Spleen (tissue), 11 donors: ENCODE measurements around the gene WDR35. TPM values are rescaled to one million over a fixed set of nuclear protein-coding genes. Genes with fewer than 3 reads are reported as not detected.

Experiments used
- DNase-seq: peaks from one replicate; pipeline ENCODE4 v3.0.0-alpha.2; 2020
- H3K27ac ChIP-seq, 8 donors: fragments of 200-600 bp; sonication (generic) in 7 of 8; 1 replicate in 4 of 8; 2 replicates in 4 of 8; pipeline versions ENCODE4 v1.5.0 to v1.8.0; 2016 to 2021; ENCODE audit warnings: inconsistent platforms in 4 of 8, mild to moderate bottlenecking in 4 of 8, moderate library complexity in 1 of 8
- H3K27me3 ChIP-seq, 7 donors: fragments of 200-600 bp; sonication (generic) in 6 of 7; replicated peaks in 1 of 7; 1 replicate in 4 of 7; 2 replicates in 3 of 7; pipeline versions ENCODE4 v1.5.0 to v1.8.0; 2016 to 2021; ENCODE audit warnings: inconsistent platforms in 3 of 7, mild to moderate bottlenecking in 1 of 7
- H3K36me3 ChIP-seq, 6 donors: fragments of 200-600 bp; sonication (generic) in 5 of 6; 1 replicate in 4 of 6; 2 replicates in 2 of 6; pipeline versions ENCODE4 v1.5.0 to v1.8.0; 2016 to 2021; ENCODE audit warnings: inconsistent platforms in 2 of 6
- H3K4me1 ChIP-seq, 6 donors: fragments of 200-600 bp; sonication (generic) in 5 of 6; 1 replicate in 3 of 6; 2 replicates in 3 of 6; pipeline versions ENCODE4 v1.5.0 to v1.8.0; 2016 to 2021; ENCODE audit warnings: inconsistent platforms in 3 of 6
- H3K4me3 ChIP-seq, 8 donors: fragments of 200-600 bp; sonication (generic) in 7 of 8; 1 replicate in 4 of 8; 2 replicates in 4 of 8; pipeline versions ENCODE4 v1.5.0 to v1.8.0; 2016 to 2021; ENCODE audit warnings: inconsistent platforms in 4 of 8, mild to moderate bottlenecking in 4 of 8, moderate library complexity in 2 of 8
- H3K9me3 ChIP-seq, 8 donors: fragments of 200-600 bp; sonication (generic) in 7 of 8; 1 replicate in 4 of 8; 2 replicates in 4 of 8; pipeline versions ENCODE4 v1.5.0 to v1.8.0; 2016 to 2021; ENCODE audit warnings: inconsistent platforms in 4 of 8
- POLR2A ChIP-seq, 3 donors: fragments of 450-650 bp; IDR thresholded peaks; one replicate each; pipeline ENCODE4 v1.5.1; 2017; ENCODE audit warnings: antibody characterized with exemption in 3 of 3, mild to moderate bottlenecking in 1 of 3
- POLR2AphosphoS5 ChIP-seq, 3 donors: sonication (generic); formaldehyde crosslinking; IDR thresholded peaks; one replicate each; pipeline ENCODE4 v1.5.1; 2017; ENCODE audit warnings: antibody characterized with exemption in 3 of 3
- WGBS, 5 donors: extraction: QIAGEN DNeasy Blood & Tissue Kit in 3 of 5; methylation state at CpG; one replicate each; pipeline versions ENCODE4 v1.1.5 to v1.1.7; 2013 to 2018; 5-methylcytosine and 5-hydroxymethylcytosine counted together
- intact Hi-C: fragments of 100-400 bp; cut with DNase I; formaldehyde crosslinking; loops from one replicate; pipeline ENCODE4 v1.15.0; 2023; ENCODE audit warnings: low total_unique reads
- polyA plus RNA-seq, 3 donors: library from polyadenylated mRNA; stranded (reverse); fragments of 200-250 nt; gene quantifications; one replicate each; pipeline ENCODE4 v1.2.1, GENCODE V29; 2013
- total RNA-seq, 7 donors: library from RNA; depleted of rRNA in 3 of 7; stranded (reverse); fragments of >200 nt in 3 of 7; fragmentation: NEBNext Ultra II Directional in 4 of 7; extraction: Animal tissue kit (Norgen Biotek cat#: 25700) in 4 of 7; gene quantifications; one replicate each; pipeline versions ENCODE4 v1.1.0 to v1.2.1, GENCODE V29; 2016 to 2021
- TF ChIP-seq, protein P1 (sequence below), 11 experiments: fragments of 200-600 bp in 7 of 11; fragments of 450-650 bp in 4 of 11; sonication (generic) in 4 of 11; IDR thresholded peaks in 8 of 11; conservative IDR thresholded peaks in 3 of 11; 1 replicate in 7 of 11; 2 replicates in 4 of 11; pipeline versions ENCODE4 v1.4.0 to v1.8.0; 2016 to 2021; ENCODE audit warnings: antibody characterized with exemption in 11 of 11, inconsistent platforms in 4 of 11, mild to moderate bottlenecking in 1 of 11
- donor health status: healthy with polysubstance abuse.
- donor health status: DM: no; HTN: no; CAD: no; lungs with moderate emphysema.
- donor health status: DM: no; HTN: no; CAD: no.
- donor health status: Bipolar disorder and iron deficiency.
- donor health status: healthy.
- donor health status: DM: no; HTN: no; CAD: no.
- donor health status: DM: yes; HTN: yes; CAD: no.

WDR35 gene
- total and polyA plus RNA-seq, 10 donors, result 1.7 to 5.3 (median 3.8) TPM

DNA sequence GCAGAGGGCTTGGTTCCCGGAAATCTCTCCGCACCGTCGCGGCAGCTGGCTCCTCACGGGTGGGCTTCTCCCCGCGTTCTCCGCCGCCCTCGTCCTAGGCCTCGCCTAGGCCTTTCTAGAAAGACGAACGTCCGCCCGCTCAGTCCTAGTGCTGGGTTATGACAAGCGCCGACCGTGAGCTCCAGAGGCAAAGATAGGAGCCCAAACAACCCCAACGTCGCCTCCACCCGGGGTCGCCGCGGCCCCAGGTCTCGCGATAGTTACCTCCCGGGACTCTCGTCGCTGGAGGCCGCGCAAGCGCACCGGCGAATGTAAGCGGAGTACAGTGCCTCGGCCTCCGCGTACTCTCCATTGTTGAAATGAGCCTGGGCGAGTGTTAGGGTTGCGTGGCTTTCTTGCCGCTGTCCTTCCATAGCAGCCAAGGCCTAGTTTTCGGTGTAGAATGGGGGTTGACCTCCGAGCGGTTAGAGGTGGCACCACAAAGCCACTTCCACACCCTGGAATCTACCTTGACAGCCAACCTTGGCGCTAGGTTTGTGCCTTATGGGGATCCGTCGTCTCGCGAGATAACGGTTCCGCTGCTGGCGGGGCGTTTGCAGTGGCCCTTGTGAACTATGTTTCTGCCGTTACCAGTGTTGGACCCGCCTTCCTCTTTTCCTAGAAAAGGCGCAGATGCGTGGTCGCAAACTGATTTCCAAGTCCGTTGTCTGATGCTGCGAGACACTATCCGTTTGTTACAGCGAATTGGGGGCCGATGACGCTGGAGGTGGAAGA is 88.3 kb downstream of the WDR35 start, which contains the start of gene TTC32:
Gene TTC32 (minus strand): TSS at position 542 of the 774 bp plus-strand sequence. CDS start 129 bp downstream, at position 413.
- DNase-seq, result peak; percentile 97
- Histone ChIP-seq H3K9me3 (no peaks in the 10 kb centered on the region), H3K4me3 (peak within 1 kb of the TSS; percentile 57 to 81 (median 70)), H3K36me3 (no peaks in the 10 kb centered on the region), H3K27ac (peak within 1 kb of the TSS; percentile 93 to 98 (median 96)), H3K27me3 (no peaks in the 10 kb centered on the region), H3K4me1 (peaks cover 23 to 55% (median 47%) of the 10 kb centered on the region in 6 donors)
- 0% methylated on average over 50 to 65 of the region's 65 CpGs for WGBS, 5 donors
- TF ChIP-seq, protein P1, sequence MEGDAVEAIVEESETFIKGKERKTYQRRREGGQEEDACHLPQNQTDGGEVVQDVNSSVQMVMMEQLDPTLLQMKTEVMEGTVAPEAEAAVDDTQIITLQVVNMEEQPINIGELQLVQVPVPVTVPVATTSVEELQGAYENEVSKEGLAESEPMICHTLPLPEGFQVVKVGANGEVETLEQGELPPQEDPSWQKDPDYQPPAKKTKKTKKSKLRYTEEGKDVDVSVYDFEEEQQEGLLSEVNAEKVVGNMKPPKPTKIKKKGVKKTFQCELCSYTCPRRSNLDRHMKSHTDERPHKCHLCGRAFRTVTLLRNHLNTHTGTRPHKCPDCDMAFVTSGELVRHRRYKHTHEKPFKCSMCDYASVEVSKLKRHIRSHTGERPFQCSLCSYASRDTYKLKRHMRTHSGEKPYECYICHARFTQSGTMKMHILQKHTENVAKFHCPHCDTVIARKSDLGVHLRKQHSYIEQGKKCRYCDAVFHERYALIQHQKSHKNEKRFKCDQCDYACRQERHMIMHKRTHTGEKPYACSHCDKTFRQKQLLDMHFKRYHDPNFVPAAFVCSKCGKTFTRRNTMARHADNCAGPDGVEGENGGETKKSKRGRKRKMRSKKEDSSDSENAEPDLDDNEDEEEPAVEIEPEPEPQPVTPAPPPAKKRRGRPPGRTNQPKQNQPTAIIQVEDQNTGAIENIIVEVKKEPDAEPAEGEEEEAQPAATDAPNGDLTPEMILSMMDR (IDR thresholded peaks at IDR 0.05 in 8 of 11, conservative IDR thresholded peaks at IDR 0.05 in 3 of 11), result peak in 6 of 11 experiments; percentile 4 to 43 (median 33)
- TF ChIP-seq POLR2AphosphoS5 (IDR thresholded peaks at IDR 0.05), result peak; percentile 94 to 97 (median 96)
- peak; percentile 15 to 72 (median 64) for TF ChIP-seq POLR2A (IDR thresholded peaks at IDR 0.05)
- intact Hi-C loops, result no loop called here

DNA sequence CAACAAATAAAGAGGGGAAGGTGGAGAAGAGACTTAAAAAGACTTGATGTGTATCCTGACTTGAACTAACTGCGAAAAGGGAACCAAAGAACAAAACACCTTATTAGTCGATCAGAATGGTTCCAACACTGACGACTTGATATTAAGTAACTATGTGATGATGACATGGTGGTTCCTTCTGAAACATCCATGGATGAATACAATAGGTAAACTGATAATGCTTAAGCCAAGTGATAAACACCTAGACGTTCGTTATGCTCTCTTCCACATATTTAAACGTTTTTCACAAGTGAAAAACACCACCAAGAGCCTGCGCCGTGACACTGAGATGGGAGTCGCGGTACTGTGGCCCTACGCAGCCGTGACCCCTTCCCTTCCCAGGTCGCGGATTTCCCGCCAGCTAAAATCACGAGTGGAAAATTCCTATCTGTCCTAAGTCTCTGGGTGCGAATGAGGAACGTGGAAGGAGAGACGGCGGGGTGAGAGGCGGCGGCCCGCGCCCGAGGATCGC is 88.9 kb downstream of the WDR35 start:
- WGBS, 5 donors, result 0 to 1% (median 0%) methylated on average over 19 to 26 of the region's 26 CpGs
- Histone ChIP-seq H3K27me3 (no peaks in the 10 kb centered on the region), H3K9me3 (no peaks in the 10 kb centered on the region), H3K4me1 (peaks cover 24 to 61% (median 53%) of the 10 kb centered on the region in 6 donors), H3K4me3 (peak overlapping the region; percentile 57 to 81 (median 70)), H3K36me3 (no peaks in the 10 kb centered on the region), H3K27ac (peak overlapping the region; percentile 93 to 98 (median 96))
- intact Hi-C loops, result no loop called here
- TF ChIP-seq POLR2A (IDR thresholded peaks at IDR 0.05) (no peak), POLR2AphosphoS5 (IDR thresholded peaks at IDR 0.05) (no peak)
- TF ChIP-seq, protein P1 (IDR thresholded peaks at IDR 0.05 in 8 of 11, conservative IDR thresholded peaks at IDR 0.05 in 3 of 11), result no peak
- no peak for DNase-seq

DNA sequence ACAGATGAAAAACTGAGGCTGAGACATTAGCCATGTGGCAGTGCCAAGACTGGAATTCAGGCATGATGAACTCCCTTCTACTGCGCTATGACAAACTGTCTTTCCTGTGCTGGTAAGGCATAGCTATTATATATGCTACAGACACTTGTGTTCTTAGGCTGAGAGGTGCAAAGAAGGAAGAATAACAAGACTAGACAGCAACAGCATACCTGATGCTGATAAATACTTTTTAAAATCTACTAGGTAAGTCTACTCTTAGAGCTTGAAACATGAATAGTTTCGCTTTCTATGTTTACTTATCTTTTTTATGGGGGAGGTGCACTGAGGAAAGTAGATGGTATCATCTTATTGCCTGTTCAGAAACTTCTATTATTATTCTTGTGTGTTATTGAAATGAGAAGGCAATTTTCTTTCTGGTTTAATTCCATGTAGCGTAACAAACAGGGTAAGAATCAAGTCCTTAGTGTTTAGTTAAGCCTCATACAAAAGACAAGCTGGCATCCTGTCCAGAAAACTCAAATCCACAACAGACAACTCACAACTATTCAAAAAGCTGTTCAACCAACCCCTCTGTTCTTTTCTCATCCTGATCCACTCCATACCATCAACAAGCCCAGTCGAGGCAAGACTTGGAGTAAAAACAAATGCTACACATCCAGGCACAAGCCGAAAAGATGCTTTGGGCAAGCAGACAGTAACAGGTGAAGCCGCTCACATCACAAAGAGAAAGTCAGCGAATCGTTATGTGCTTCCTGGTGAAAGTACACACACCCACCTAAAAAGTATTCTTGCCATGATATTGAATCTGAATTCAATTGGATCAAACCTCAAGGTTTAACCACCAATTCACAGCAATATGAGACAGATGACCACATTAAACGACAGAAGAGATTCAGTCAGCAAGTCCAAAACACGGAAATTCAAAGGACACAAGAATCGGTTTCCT is 89.6 kb downstream of the WDR35 start:
- Histone ChIP-seq H3K4me1 (peaks cover 26 to 68% (median 59%) of the 10 kb centered on the region in 6 donors), H3K27ac (peak overlapping the region; percentile 93 to 98 (median 96)), H3K9me3 (no peaks in the 10 kb centered on the region), H3K4me3 (peak overlapping the region; percentile 57 to 81 (median 70)), H3K27me3 (no peaks in the 10 kb centered on the region), H3K36me3 (no peaks in the 10 kb centered on the region)
- TF ChIP-seq, protein P1 (IDR thresholded peaks at IDR 0.05 in 8 of 11, conservative IDR thresholded peaks at IDR 0.05 in 3 of 11), result no peak
- TF ChIP-seq POLR2AphosphoS5 (IDR thresholded peaks at IDR 0.05) (no peak), POLR2A (IDR thresholded peaks at IDR 0.05) (no peak)
- no peak for DNase-seq
- 25 to 35% (median 32%) methylated on average over 11 of the region's 11 CpGs for WGBS, 5 donors
- intact Hi-C loops, result no loop called here
